Measurements from ENCODE around the gene PRX. TPM values are rescaled to one million over a fixed set of nuclear protein-coding genes. Genes with fewer than 3 reads are reported as not detected.

The PRX gene
- total RNA-seq, 1 experiment from 2014 or later = 4.8 TPM

DNA sequence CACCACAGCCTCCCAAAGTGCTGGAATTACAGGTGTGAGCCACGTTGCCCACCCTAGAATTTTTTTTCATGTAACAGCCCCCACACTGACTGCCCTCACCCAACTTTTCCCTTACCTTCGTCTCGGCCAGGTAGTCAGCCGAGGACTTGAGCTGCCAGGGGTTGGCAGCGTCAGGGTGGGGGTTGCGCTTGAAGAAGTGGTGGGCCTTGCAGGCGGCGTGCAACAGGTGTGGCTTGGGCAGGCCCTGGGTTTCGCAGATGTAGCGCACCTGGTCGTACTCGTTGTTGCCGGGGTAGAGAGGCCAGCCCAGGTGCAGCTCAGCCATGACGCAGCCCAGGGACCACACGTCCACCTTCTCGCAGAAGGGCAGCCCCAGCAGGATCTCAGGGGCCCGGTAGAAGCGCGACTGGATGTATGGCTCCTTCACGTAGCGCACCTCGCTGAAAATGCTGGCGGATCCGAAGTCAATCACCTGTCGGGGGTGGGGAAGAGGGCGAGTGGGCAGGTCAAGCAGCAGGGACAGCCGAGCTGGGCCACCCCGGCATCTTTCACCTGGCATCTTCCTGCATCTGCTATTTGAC is 29.4 kb downstream of the PRX start:
- TF ChIP-seq SP1 (IDR thresholded peaks at IDR 0.05; ENCODE audit: low read depth) = no peak
- TF ChIP-seq, protein P1, sequence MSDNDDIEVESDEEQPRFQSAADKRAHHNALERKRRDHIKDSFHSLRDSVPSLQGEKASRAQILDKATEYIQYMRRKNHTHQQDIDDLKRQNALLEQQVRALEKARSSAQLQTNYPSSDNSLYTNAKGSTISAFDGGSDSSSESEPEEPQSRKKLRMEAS (IDR thresholded peaks at IDR 0.05) = no peak
- no peak for TF ChIP-seq SIN3A (IDR thresholded peaks at IDR 0.05; ENCODE audit: low read depth)
- no peak for TF ChIP-seq FOSL1 (IDR thresholded peaks at IDR 0.05; ENCODE audit: low read depth)
- TF ChIP-seq RAD21 (IDR thresholded peaks at IDR 0.05; ENCODE audit: low read depth) = no peak
- no peak for TF ChIP-seq ELF1 (IDR thresholded peaks at IDR 0.05; ENCODE audit: borderline replicate concordance, low read depth)
- no peak for TF ChIP-seq EZH2 (IDR thresholded peaks at IDR 0.05)
- TF ChIP-seq TCF7L2 (IDR thresholded peaks at IDR 0.05; ENCODE audit: borderline replicate concordance, extremely low read depth, insufficient read depth, insufficient read length) = no peak
- TF ChIP-seq, protein P2, sequence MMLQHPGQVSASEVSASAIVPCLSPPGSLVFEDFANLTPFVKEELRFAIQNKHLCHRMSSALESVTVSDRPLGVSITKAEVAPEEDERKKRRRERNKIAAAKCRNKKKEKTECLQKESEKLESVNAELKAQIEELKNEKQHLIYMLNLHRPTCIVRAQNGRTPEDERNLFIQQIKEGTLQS (IDR thresholded peaks at IDR 0.05) = no peak
- TF ChIP-seq, protein P3, sequence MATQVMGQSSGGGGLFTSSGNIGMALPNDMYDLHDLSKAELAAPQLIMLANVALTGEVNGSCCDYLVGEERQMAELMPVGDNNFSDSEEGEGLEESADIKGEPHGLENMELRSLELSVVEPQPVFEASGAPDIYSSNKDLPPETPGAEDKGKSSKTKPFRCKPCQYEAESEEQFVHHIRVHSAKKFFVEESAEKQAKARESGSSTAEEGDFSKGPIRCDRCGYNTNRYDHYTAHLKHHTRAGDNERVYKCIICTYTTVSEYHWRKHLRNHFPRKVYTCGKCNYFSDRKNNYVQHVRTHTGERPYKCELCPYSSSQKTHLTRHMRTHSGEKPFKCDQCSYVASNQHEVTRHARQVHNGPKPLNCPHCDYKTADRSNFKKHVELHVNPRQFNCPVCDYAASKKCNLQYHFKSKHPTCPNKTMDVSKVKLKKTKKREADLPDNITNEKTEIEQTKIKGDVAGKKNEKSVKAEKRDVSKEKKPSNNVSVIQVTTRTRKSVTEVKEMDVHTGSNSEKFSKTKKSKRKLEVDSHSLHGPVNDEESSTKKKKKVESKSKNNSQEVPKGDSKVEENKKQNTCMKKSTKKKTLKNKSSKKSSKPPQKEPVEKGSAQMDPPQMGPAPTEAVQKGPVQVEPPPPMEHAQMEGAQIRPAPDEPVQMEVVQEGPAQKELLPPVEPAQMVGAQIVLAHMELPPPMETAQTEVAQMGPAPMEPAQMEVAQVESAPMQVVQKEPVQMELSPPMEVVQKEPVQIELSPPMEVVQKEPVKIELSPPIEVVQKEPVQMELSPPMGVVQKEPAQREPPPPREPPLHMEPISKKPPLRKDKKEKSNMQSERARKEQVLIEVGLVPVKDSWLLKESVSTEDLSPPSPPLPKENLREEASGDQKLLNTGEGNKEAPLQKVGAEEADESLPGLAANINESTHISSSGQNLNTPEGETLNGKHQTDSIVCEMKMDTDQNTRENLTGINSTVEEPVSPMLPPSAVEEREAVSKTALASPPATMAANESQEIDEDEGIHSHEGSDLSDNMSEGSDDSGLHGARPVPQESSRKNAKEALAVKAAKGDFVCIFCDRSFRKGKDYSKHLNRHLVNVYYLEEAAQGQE (IDR thresholded peaks at IDR 0.05; ENCODE audit: low read depth) = no peak
- TF ChIP-seq EZH2phosphoT487 (IDR thresholded peaks at IDR 0.05; ENCODE audit: borderline replicate concordance) = no peak
- TF ChIP-seq, protein P4, sequence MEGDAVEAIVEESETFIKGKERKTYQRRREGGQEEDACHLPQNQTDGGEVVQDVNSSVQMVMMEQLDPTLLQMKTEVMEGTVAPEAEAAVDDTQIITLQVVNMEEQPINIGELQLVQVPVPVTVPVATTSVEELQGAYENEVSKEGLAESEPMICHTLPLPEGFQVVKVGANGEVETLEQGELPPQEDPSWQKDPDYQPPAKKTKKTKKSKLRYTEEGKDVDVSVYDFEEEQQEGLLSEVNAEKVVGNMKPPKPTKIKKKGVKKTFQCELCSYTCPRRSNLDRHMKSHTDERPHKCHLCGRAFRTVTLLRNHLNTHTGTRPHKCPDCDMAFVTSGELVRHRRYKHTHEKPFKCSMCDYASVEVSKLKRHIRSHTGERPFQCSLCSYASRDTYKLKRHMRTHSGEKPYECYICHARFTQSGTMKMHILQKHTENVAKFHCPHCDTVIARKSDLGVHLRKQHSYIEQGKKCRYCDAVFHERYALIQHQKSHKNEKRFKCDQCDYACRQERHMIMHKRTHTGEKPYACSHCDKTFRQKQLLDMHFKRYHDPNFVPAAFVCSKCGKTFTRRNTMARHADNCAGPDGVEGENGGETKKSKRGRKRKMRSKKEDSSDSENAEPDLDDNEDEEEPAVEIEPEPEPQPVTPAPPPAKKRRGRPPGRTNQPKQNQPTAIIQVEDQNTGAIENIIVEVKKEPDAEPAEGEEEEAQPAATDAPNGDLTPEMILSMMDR (IDR thresholded peaks at IDR 0.05 in 2 of 3, conservative IDR thresholded peaks at IDR 0.05 in 1 of 3; ENCODE audit: borderline replicate concordance in 1 of 3, insufficient read depth in 1 of 3, low read depth in 2 of 3, low read length in 2 of 3) = no peak
- POLR2A ChIA-PET = no interaction called here
- Histone ChIP-seq H3K27ac (ENCODE audit: low read depth, low read length) (no peak overlapping the region), H3K79me2 (ENCODE audit: insufficient read depth, low read length) (no peaks in the 10 kb centered on the region), H3K9me3 (ENCODE audit: control insufficient read depth in 1 of 2, insufficient read depth in 1 of 2, low read depth in 1 of 2, low read length in 2 of 2) (no peaks in the 10 kb centered on the region), H3K4me3 (replicated peaks in 1 of 2; ENCODE audit: low read depth in 1 of 2, low read length in 2 of 2) (no peak overlapping the region), H3K4me2 (ENCODE audit: low read length) (no peak overlapping the region), H2AFZ (ENCODE audit: low read depth, low read length, poor library complexity, severe bottlenecking) (no peak overlapping the region), H4K20me1 (ENCODE audit: insufficient read depth) (no peaks in the 10 kb centered on the region), H3K4me1 (ENCODE audit: control insufficient read depth in 1 of 2, insufficient read depth in 2 of 2, low read length in 2 of 2) (no peaks in the 10 kb centered on the region), H3K36me3 (ENCODE audit: control insufficient read depth in 1 of 2, insufficient read depth in 2 of 2, low read length in 2 of 2) (no peaks in the 10 kb centered on the region), H3K9me2 (ENCODE audit: insufficient read depth) (no peaks in the 10 kb centered on the region), H3K27me3 (ENCODE audit: insufficient read depth, low read length) (no peaks in the 10 kb centered on the region), H3K9ac (ENCODE audit: low read length) (no peak overlapping the region)
- DNase-seq (ENCODE audit: low read depth, low spot score) = no peak
- intact Hi-C loops (cut with micrococcal nuclease) = no loop called here
- CTCF ChIA-PET = interaction anchor here (1.2 kb wide), 1 partner anchor 37 kb away, joined by 4 read pairs; no protein-coding TSS in a partner anchor
- no peak for ATAC-seq
- BruUV-seq (replicated peaks) = no TSS peak
- RAD21 ChIA-PET (ENCODE audit: low non-redundant PET in 1 of 2, low total read pairs in 2 of 2, uncharacterized antibody in 2 of 2, unreplicated experiment in 2 of 2) = no interaction called here
